Measurements from ENCODE around the gene CACNB1. TPM values are rescaled to one million over a fixed set of nuclear protein-coding genes. Genes with fewer than 3 reads are reported as not detected.

The CACNB1 gene
- total RNA-seq, 3 donors from 2014 or later (not counting 1 experiment from before 2014, with no cell fraction given) = 23.7 to 28.5 (median 28.1) TPM

DNA sequence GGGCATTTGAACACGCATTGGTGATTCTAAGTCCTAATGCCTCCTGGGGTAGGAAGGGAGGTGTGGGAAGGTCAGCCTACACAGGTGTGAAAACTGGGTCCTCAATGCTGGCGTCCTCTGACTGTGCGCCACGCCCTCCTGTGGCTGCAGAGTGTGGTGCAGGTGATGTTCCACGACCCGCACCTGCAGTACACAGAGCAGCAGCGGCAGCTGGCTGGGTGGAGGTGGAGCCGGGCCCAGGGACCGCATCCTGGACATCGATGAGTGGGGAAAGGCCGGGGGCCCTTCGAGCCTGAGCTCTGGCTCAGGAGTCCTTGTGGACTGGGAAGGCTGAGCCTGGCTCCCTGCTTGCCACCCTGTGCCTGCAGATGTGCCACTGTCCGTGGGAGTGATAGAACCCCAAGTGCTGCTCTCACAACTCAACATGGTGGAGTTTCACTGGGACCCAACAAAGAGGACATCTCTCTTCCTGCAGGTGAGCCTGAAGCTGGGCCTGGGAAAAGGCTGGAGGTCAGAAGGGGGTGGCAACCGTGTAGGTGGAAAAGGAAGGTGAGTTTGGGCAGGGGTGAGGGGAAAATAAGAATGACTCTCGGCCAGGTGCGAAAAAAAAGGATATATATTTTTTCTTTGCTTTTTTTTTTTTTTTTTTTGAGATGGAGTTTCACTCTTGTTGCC, 42.3 kb upstream of the CACNB1 start:
- Mint-ChIP-seq H3K27me3 (ENCODE audit: low read depth in 2 of 2) (peaks cover 0 to 2% of the 10 kb centered on the region in 2 donors), H3K9me3 (no peaks in the 10 kb centered on the region), H3K4me3 (no peak overlapping the region), H3K27ac (peak overlapping the region in 1 of 2 donors; percentile 90), H3K4me1 (peaks cover 16 to 37% of the 10 kb centered on the region in 2 donors), H3K36me3 (no peaks in the 10 kb centered on the region)
- Histone ChIP-seq H3K4me3 (ENCODE audit: low read length) (no peak overlapping the region), H3K4me1 (ENCODE audit: control insufficient read depth, insufficient read depth, low read length) (peaks cover 39% of the 10 kb centered on the region), H3K27ac (ENCODE audit: low read length) (no peak overlapping the region), H3K27me3 (ENCODE audit: control insufficient read depth, insufficient read depth, low read length) (no peaks in the 10 kb centered on the region), H3K36me3 (ENCODE audit: control insufficient read depth, insufficient read depth, low read length) (no peaks in the 10 kb centered on the region), H3K9me3 (ENCODE audit: control insufficient read depth, insufficient read depth, low read length) (no peaks in the 10 kb centered on the region)
- 29% methylated on average over 16 of the region's 16 CpGs for WGBS (ENCODE audit: insufficient coverage)
- TF ChIP-seq, protein P1, sequence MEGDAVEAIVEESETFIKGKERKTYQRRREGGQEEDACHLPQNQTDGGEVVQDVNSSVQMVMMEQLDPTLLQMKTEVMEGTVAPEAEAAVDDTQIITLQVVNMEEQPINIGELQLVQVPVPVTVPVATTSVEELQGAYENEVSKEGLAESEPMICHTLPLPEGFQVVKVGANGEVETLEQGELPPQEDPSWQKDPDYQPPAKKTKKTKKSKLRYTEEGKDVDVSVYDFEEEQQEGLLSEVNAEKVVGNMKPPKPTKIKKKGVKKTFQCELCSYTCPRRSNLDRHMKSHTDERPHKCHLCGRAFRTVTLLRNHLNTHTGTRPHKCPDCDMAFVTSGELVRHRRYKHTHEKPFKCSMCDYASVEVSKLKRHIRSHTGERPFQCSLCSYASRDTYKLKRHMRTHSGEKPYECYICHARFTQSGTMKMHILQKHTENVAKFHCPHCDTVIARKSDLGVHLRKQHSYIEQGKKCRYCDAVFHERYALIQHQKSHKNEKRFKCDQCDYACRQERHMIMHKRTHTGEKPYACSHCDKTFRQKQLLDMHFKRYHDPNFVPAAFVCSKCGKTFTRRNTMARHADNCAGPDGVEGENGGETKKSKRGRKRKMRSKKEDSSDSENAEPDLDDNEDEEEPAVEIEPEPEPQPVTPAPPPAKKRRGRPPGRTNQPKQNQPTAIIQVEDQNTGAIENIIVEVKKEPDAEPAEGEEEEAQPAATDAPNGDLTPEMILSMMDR (IDR thresholded peaks at IDR 0.05) = peak; percentile 58
- DNase-seq (peak; percentile 47 to 86), ATAC-seq (peak; percentile 44 to 57 (median 51))
- intact Hi-C loops (cut with micrococcal nuclease) = loop anchor here (5.0 kb wide), 1 partner anchor 172 kb away; no protein-coding TSS in a partner anchor

GRCh38 chr17:39238311-39238972, 41.0 kb upstream of the CACNB1 start:
- no peaks in the 10 kb centered on the region for H3K9me3 ChIP-seq (ENCODE audit: control insufficient read depth, insufficient read depth, low read length)
- DNase-seq (peak; percentile 43 to 95), ATAC-seq (peak; percentile 80 to 85 (median 82))
- Mint-ChIP-seq H3K4me3 (peak overlapping the region; percentile 71), H3K9me3 (no peaks in the 10 kb centered on the region), H3K4me1 (peaks cover 16 to 27% of the 10 kb centered on the region in 2 donors), H3K27ac (peak overlapping the region; percentile 88 to 90), H3K36me3 (no peaks in the 10 kb centered on the region), H3K27me3 (ENCODE audit: low read depth in 2 of 2) (no peaks in the 10 kb centered on the region)
- peak overlapping the region; percentile 4 for H3K4me3 ChIP-seq (ENCODE audit: low read length)
- no peaks in the 10 kb centered on the region for H3K36me3 ChIP-seq (ENCODE audit: control insufficient read depth, insufficient read depth, low read length)
- TF ChIP-seq, protein P1 (IDR thresholded peaks at IDR 0.05) = no peak
- intact Hi-C loops (cut with micrococcal nuclease) = loop anchor here (5.0 kb wide), 1 partner anchor 171 kb away; no protein-coding TSS in a partner anchor
- H3K27ac ChIP-seq (ENCODE audit: low read length) = peak overlapping the region; percentile 76
- WGBS (ENCODE audit: insufficient coverage) = 32% methylated on average over 14 of the region's 15 CpGs
- H3K4me1 ChIP-seq (ENCODE audit: control insufficient read depth, insufficient read depth, low read length) = peaks cover 28% of the 10 kb centered on the region
- H3K27me3 ChIP-seq (ENCODE audit: control insufficient read depth, insufficient read depth, low read length) = no peaks in the 10 kb centered on the region

DNA sequence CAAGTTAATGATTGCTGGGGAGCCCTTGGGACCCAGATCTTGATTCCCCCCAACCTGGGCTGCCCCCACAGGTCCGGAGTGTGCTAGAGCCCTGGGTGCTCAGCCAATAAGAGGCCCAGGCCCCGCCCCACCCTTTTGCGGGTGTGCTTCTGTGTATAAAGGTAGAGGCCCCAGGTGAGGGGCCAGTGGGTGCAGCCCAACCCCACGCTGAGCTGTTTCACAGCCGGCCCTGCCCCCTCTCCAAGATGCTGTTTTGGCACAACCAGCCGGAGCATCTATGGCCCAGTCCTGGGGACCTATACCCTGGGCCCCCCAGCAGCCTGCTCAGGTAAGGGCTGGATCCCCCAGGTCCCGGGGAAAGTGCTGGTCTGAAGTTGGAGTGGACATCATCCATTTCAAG, 40.1 kb upstream of the CACNB1 start:
- Histone ChIP-seq H3K27ac (ENCODE audit: low read length) (peak overlapping the region; percentile 76), H3K4me3 (ENCODE audit: low read length) (no peak overlapping the region), H3K9me3 (ENCODE audit: control insufficient read depth, insufficient read depth, low read length) (no peaks in the 10 kb centered on the region), H3K4me1 (ENCODE audit: control insufficient read depth, insufficient read depth, low read length) (peaks cover 28% of the 10 kb centered on the region), H3K27me3 (ENCODE audit: control insufficient read depth, insufficient read depth, low read length) (no peaks in the 10 kb centered on the region), H3K36me3 (ENCODE audit: control insufficient read depth, insufficient read depth, low read length) (no peaks in the 10 kb centered on the region)
- intact Hi-C loops (cut with micrococcal nuclease) = loop anchor here (5.0 kb wide), 1 partner anchor 170 kb away; no protein-coding TSS in a partner anchor
- 89% methylated on average over 7 of the region's 7 CpGs for WGBS (ENCODE audit: insufficient coverage)
- DNase-seq (no peak), ATAC-seq (no peak)
- H3K27ac Mint-ChIP-seq = peak overlapping the region in 1 of 2 donors; percentile 90
- no peaks in the 10 kb centered on the region for H3K27me3 Mint-ChIP-seq (ENCODE audit: low read depth in 2 of 2)
- H3K36me3 Mint-ChIP-seq = no peaks in the 10 kb centered on the region
- TF ChIP-seq, protein P1 (IDR thresholded peaks at IDR 0.05) = no peak
- no peak overlapping the region for H3K4me3 Mint-ChIP-seq
- H3K4me1 Mint-ChIP-seq = peaks cover 16 to 27% of the 10 kb centered on the region in 2 donors
- no peaks in the 10 kb centered on the region for H3K9me3 Mint-ChIP-seq
